Endothelial cell of umbilical vein (primary cell): ENCODE results near the gene SYNPO. TPM values are rescaled to one million over a fixed set of nuclear protein-coding genes. Genes with fewer than 3 reads are reported as not detected.

Experiments used
- BruUV-seq: library from RNA; stranded (reverse); fragments of 400-500 nt; replicated peaks from 2 replicates; lab custom pipeline; 2021; lab: Mats Ljungman, UMichigan
- CTCF ChIA-PET: fragments of 300-600, 350-600 bp; sonication (Branson Sonifier 250); formaldehyde crosslinking; loops from one replicate; lab custom pipeline; 2021; ENCODE audit warnings: antibody characterized with exemption, inconsistent platforms; lab: Charles Lee
- POLR2A ChIA-PET: fragments of 300-600, 350-600 bp; sonication (Branson Sonifier 250); formaldehyde crosslinking; loops from one replicate; lab custom pipeline; 2021; ENCODE audit warnings: antibody characterized with exemption, inconsistent platforms; lab: Charles Lee
- DNase-seq: peaks from one replicate; pipeline ENCODE4 v3.0.0-alpha.2; 2011; ENCODE audit warnings: low read depth, low spot score
- FAIRE-seq: peaks from 2 replicates; lab custom pipeline; 2011; peaks lifted over from hg19 to GRCh38; lab: Jason Lieb, UNC
- H2AFZ ChIP-seq: 2 replicates; pipeline ENCODE4 v1.6.0; 2012; ENCODE audit warnings: low read depth, low read length, control low read depth, inconsistent platforms
- H3K27ac ChIP-seq: 2 replicates; pipeline ENCODE4 v1.5.1; 2011; ENCODE audit warnings: low read depth, mild to moderate bottlenecking, control low read depth, low read length, moderate library complexity; ENCODE audit not compliant: insufficient read depth
- H3K27me3 ChIP-seq, 2 experiments: 2 replicates each; pipeline versions ENCODE4 v1.6.0 to v1.6.1; 2011; ENCODE audit warnings: low read length in 2 of 2, mixed read lengths in 1 of 2; ENCODE audit not compliant: control insufficient read depth in 2 of 2, insufficient read depth in 2 of 2
- H3K36me3 ChIP-seq, 2 experiments: 2 replicates in 1 of 2; 3 replicates in 1 of 2; pipeline ENCODE4 v1.5.1; 2011; ENCODE audit warnings: low read length in 2 of 2, mild to moderate bottlenecking in 1 of 2, moderate library complexity in 1 of 2; ENCODE audit not compliant: control insufficient read depth in 2 of 2, insufficient read depth in 2 of 2; ENCODE audit errors: extremely low read depth in 1 of 2
- H3K4me1 ChIP-seq: 3 replicates; pipeline ENCODE4 v1.5.1; 2011; ENCODE audit warnings: mild to moderate bottlenecking, low read length; ENCODE audit not compliant: control insufficient read depth, insufficient read depth; ENCODE audit errors: extremely low read depth
- H3K4me2 ChIP-seq: 2 replicates; pipeline ENCODE4 v1.6.1; 2011; ENCODE audit warnings: low read length, control low read depth, mixed read lengths; ENCODE audit not compliant: insufficient read depth
- H3K4me3 ChIP-seq, 3 experiments: fragments of 200-600 bp in 1 of 3; sonication (generic), shearing (Covaris generic) in 1 of 3; replicated peaks in 1 of 3; 2 replicates each; pipeline ENCODE4 v1.5.1; 2011 to 2016; ENCODE audit warnings: control low read depth in 3 of 3, low read length in 3 of 3, mild to moderate bottlenecking in 2 of 3, inconsistent platforms in 1 of 3, low read depth in 1 of 3, moderate library complexity in 1 of 3; ENCODE audit not compliant: insufficient read depth in 1 of 3
- H3K79me2 ChIP-seq: 2 replicates; pipeline ENCODE4 v1.6.0; 2012; ENCODE audit warnings: low read length, inconsistent platforms; ENCODE audit not compliant: control insufficient read depth, insufficient read depth
- H3K9ac ChIP-seq: replicated peaks from 2 replicates; pipeline ENCODE3; 2011; ENCODE audit warnings: low read length, control low read depth; ENCODE audit not compliant: insufficient read depth; ENCODE audit errors: extremely low read depth
- H3K9me1 ChIP-seq: replicated peaks from 3 replicates; pipeline ENCODE4 v1.6.0; 2011; ENCODE audit warnings: mild to moderate bottlenecking, low read length; ENCODE audit not compliant: control insufficient read depth, insufficient read depth; ENCODE audit errors: extremely low read depth
- H3K9me3 ChIP-seq: replicated peaks from 2 replicates; pipeline ENCODE4 v1.5.1; 2012; ENCODE audit warnings: low read length, inconsistent platforms; ENCODE audit not compliant: control insufficient read depth, insufficient read depth
- H4K20me1 ChIP-seq: replicated peaks from 2 replicates; pipeline ENCODE3; 2011; ENCODE audit warnings: mild to moderate bottlenecking, low read length; ENCODE audit not compliant: control insufficient read depth, insufficient read depth; ENCODE audit errors: extremely low read depth
- CTCF ChIP-seq, 2 donors: IDR thresholded peaks; 1 replicate in 1 of 2; 2 replicates in 1 of 2; pipeline ENCODE4 v1.5.1; 2011; ENCODE audit warnings: low read length in 2 of 2, mild to moderate bottlenecking in 2 of 2, moderate library complexity in 2 of 2, control low read depth in 1 of 2, inconsistent platforms in 1 of 2, low read depth in 1 of 2; ENCODE audit not compliant: insufficient read depth in 1 of 2; ENCODE audit errors: extremely low read depth in 1 of 2
- FOS ChIP-seq: IDR thresholded peaks from 2 replicates; pipeline ENCODE4 v1.6.1; 2011; ENCODE audit warnings: mild to moderate bottlenecking, low read length, moderate library complexity, borderline replicate concordance; ENCODE audit not compliant: insufficient read depth
- GATA2 ChIP-seq: IDR thresholded peaks from 2 replicates; pipeline ENCODE4 v1.7.0; 2011; ENCODE audit warnings: low read depth, mild to moderate bottlenecking, moderate library complexity, mixed read lengths, low read length; ENCODE audit not compliant: insufficient read length, insufficient read depth
- MYC ChIP-seq: IDR thresholded peaks from one replicate; pipeline ENCODE4 v1.6.1; 2011; ENCODE audit warnings: mild to moderate bottlenecking, low read depth, low read length
- POLR2A ChIP-seq: IDR thresholded peaks from 2 replicates; pipeline ENCODE4 v1.6.1; 2012; ENCODE audit warnings: low read depth, mild to moderate bottlenecking, control low read depth, low read length
- POLR2AphosphoS5 ChIP-seq: IDR thresholded peaks from 2 replicates; pipeline ENCODE4 v1.6.1; 2012; ENCODE audit warnings: low read depth, mild to moderate bottlenecking, control low read depth, low read length, moderate library complexity; ENCODE audit not compliant: insufficient read depth
- dilution Hi-C: fragments of 300-500 bp; cut with MboI; formaldehyde crosslinking; loops from one replicate; pipeline ENCODE4 v1.15.0; 2019; ENCODE audit warnings: low sequenced_read_pairs; ENCODE audit not compliant: extremely low pct_ligation_motif_present
- intact Hi-C: fragments of 100-400 bp; cut with micrococcal nuclease; formaldehyde crosslinking; loops from one replicate; pipeline ENCODE4 v1.10.0; 2022
- polyA plus RNA-seq, 4 experiments: library from polyadenylated mRNA; depleted of rRNA in 3 of 4; stranded (reverse) in 3 of 4; unstranded in 1 of 4; fragments of >200 nt; gene quantifications; 2 replicates each; pipeline versions ENCODE4 v1.2.1 to v1.2.3, GENCODE V29; 2011 to 2012; ENCODE audit warnings: missing spikeins in 1 of 4
- total RNA-seq: library from RNA; stranded (reverse); gene quantifications from 2 replicates; pipeline ENCODE4 v1.2.3, GENCODE V29; 2021

SYNPO gene
- total and polyA plus RNA-seq, 2 donors (not counting 3 experiments of a cell fraction or from before 2014, with no cell fraction given): 68.4 to 121 TPM

- Histone ChIP-seq H3K27me3 (no peaks in the 10 kb centered on the region), H2AFZ (no peak overlapping the region), H3K9ac (no peak overlapping the region), H3K9me3 (no peaks in the 10 kb centered on the region), H3K4me3 (no peak overlapping the region), H3K4me2 (no peak overlapping the region), H3K36me3 (no peaks in the 10 kb centered on the region), H3K9me1 (no peaks in the 10 kb centered on the region), H3K27ac (no peak overlapping the region), H3K4me1 (peaks cover 19% of the 10 kb centered on the region), H4K20me1 (no peaks in the 10 kb centered on the region), H3K79me2 (no peaks in the 10 kb centered on the region)
- ChIA-PET CTCF (interaction anchor here (1.2 to 2.6 kb wide), 2 partner anchors 11 to 48 kb away, joined by 3 to 6 read pairs; no protein-coding TSS in a partner anchor), POLR2A (no interaction called here)
- no peak for FAIRE-seq
- intact Hi-C loops (no loop called here), dilution Hi-C loops (no loop called here)
- TF ChIP-seq FOS: no peak
- no peak for TF ChIP-seq CTCF (IDR thresholded peaks at IDR 0.05; ENCODE audit: extremely low read depth in 1 of 2, insufficient read depth in 1 of 2, low read depth in 1 of 2, low read length in 2 of 2)
- TF ChIP-seq GATA2: no peak
- TF ChIP-seq POLR2A: no peak
- TF ChIP-seq MYC: no peak
- no peak for TF ChIP-seq POLR2AphosphoS5
- DNase-seq: no peak
- BruUV-seq: no TSS peak
Observed at GRCh38 chr5:150608991-150609390, 31.5 kb upstream of the SYNPO start.
